22Rv1 (cell line): ENCODE measurements around the gene MSANTD1.

Experiments used
- CTCF ChIP-seq: fragments of 450-650 bp; IDR thresholded peaks from 2 replicates; pipeline ENCODE4 v1.5.1; 2017; ENCODE audit warnings: mild to moderate bottlenecking
- ZFX ChIP-seq: fragments of 450-650 bp; IDR thresholded peaks from 2 replicates; pipeline ENCODE4 v1.6.1; 2017; ENCODE audit warnings: antibody characterized with exemption, borderline replicate concordance

- TF ChIP-seq CTCF (no peak), ZFX (no peak)
Observed at GRCh38 chr4:3266076-3266475, 17.1 kb downstream of the MSANTD1 start.
